OCI-LY1 (cell line): ENCODE results near the gene PPP2R2C.

ENCODE experiments used
- H2AFZ ChIP-seq: fragments of 200-600 bp; sonication (generic), shearing (Covaris generic); 2 replicates; pipeline ENCODE4 v1.6.0; 2014; ENCODE audit warnings: antibody characterized with exemption, mild to moderate bottlenecking, low read length
- H3F3A ChIP-seq: fragments of 200-600 bp; sonication (generic), shearing (Covaris generic); 2 replicates; pipeline ENCODE4 v1.6.0; 2014; ENCODE audit warnings: mild to moderate bottlenecking, antibody characterized with exemption, low read length, moderate library complexity; ENCODE audit not compliant: insufficient read depth
- H3K27ac ChIP-seq: fragments of 200-600 bp; sonication (generic); 2 replicates; pipeline ENCODE4 v1.5.1; 2014; ENCODE audit warnings: low read length, mixed run types, mild to moderate bottlenecking, low read depth; ENCODE audit not compliant: poor library complexity, severe bottlenecking
- H3K27me3 ChIP-seq: fragments of 200-600 bp; sonication (generic); 2 replicates; pipeline ENCODE4 v1.6.0; 2014; ENCODE audit warnings: antibody characterized with exemption, mild to moderate bottlenecking, low read length, moderate library complexity; ENCODE audit not compliant: insufficient read depth
- H3K36me3 ChIP-seq: fragments of 200-600 bp; sonication (generic); 2 replicates; pipeline ENCODE4 v1.6.1; 2014; ENCODE audit warnings: mild to moderate bottlenecking, antibody characterized with exemption, low read length, moderate library complexity, mixed read lengths; ENCODE audit not compliant: insufficient read depth
- H3K4me1 ChIP-seq: fragments of 200-600 bp; sonication (generic); 2 replicates; pipeline ENCODE4 v1.5.1; 2014; ENCODE audit warnings: mild to moderate bottlenecking, low read length, moderate library complexity; ENCODE audit not compliant: insufficient read depth, severe bottlenecking
- H3K4me2 ChIP-seq: fragments of 200-600 bp; sonication (generic), shearing (Covaris generic); 2 replicates; pipeline ENCODE4 v1.6.1; 2014; ENCODE audit warnings: low read length
- H3K4me3 ChIP-seq: fragments of 200-600 bp; sonication (generic); 2 replicates; pipeline ENCODE4 v1.5.1; 2014; ENCODE audit warnings: low read length, low read depth, mild to moderate bottlenecking, mixed read lengths; ENCODE audit not compliant: poor library complexity, severe bottlenecking
- H3K79me2 ChIP-seq: fragments of 200-600 bp; shearing (Covaris generic); 2 replicates; pipeline ENCODE4 v1.6.1; 2016; ENCODE audit warnings: mixed run types, low read length, mixed read lengths; ENCODE audit not compliant: insufficient read depth
- H3K9ac ChIP-seq: fragments of 200-600 bp; sonication (generic), shearing (Covaris generic); 2 replicates; pipeline ENCODE4 v1.6.1; 2014; ENCODE audit warnings: mild to moderate bottlenecking, low read length, mixed read lengths
- H3K9me2 ChIP-seq: fragments of 200-600 bp; sonication (generic), shearing (Covaris generic); 2 replicates; pipeline ENCODE4 v1.6.1; 2014; ENCODE audit warnings: low read depth, mild to moderate bottlenecking, low read length, mixed read lengths
- H3K9me3 ChIP-seq: fragments of 200-600 bp; shearing (Covaris generic); 2 replicates; pipeline ENCODE4 v1.6.1; 2014; ENCODE audit warnings: low read length, mixed read lengths
- H4K20me1 ChIP-seq: fragments of 200-600 bp; sonication (generic), shearing (Covaris generic); 2 replicates; pipeline ENCODE4 v1.6.0; 2016; ENCODE audit warnings: mild to moderate bottlenecking, low read length; ENCODE audit not compliant: insufficient read depth
- EZH2 ChIP-seq: fragments of 200-600 bp; sonication (generic), shearing (Covaris generic); IDR thresholded peaks from 2 replicates; pipeline ENCODE4 v1.8.0; 2017; ENCODE audit warnings: borderline replicate concordance, mixed run types, mild to moderate bottlenecking, antibody characterized with exemption, low read length, moderate library complexity, mixed read lengths
- TF ChIP-seq, protein P1 (sequence below): fragments of 200-600 bp; sonication (generic), shearing (Covaris generic); IDR thresholded peaks from 2 replicates; pipeline ENCODE4 v1.5.1; 2017; ENCODE audit warnings: mild to moderate bottlenecking, antibody characterized with exemption, low read length, moderate library complexity, mixed read lengths

Gene PPP2R2C

DNA sequence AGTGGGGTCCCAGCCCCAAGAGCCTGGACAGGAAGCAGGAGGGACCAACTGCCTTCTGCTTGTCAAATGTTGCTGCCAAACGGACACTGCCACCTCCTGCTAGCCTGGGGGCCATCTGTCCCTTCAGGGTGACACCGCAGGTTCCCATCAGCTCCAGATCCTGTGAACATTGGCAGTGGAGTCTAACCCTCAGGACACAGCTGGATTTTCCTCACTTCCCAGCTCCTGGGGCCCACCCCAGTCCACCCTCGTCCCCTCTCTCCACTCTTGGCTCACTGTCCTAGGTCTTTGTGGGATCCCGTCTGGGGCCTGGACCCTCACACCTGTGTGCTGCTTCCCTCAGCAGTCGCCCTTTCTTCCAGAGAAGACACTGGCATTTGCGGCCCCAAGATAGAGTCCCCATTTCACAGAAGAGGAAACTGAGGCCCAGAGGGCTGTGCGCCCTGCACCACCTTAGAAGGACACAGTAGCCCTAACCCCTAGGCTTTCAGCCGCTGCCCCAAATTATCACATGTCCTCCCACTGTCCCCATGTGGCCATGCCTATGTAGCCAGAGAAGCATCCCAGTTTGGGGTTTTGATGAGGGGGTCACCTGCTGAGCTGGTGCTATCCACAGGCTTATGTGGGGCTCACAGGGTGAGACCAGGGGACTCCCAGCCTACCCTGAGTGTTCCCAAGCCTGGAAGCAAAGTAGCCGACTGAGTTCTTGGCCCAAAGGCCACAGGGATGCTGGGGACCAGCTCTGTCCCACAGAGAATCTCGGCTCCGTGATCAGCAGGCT, 20.1 kb downstream of the PPP2R2C start:
- H3K27ac ChIP-seq = no peak overlapping the region
- no peaks in the 10 kb centered on the region for H3K27me3 ChIP-seq
- no peaks in the 10 kb centered on the region for H3F3A ChIP-seq
- H2AFZ ChIP-seq = no peak overlapping the region
- no peaks in the 10 kb centered on the region for H3K9me3 ChIP-seq
- no peak overlapping the region for H3K9ac ChIP-seq
- TF ChIP-seq, protein P1, sequence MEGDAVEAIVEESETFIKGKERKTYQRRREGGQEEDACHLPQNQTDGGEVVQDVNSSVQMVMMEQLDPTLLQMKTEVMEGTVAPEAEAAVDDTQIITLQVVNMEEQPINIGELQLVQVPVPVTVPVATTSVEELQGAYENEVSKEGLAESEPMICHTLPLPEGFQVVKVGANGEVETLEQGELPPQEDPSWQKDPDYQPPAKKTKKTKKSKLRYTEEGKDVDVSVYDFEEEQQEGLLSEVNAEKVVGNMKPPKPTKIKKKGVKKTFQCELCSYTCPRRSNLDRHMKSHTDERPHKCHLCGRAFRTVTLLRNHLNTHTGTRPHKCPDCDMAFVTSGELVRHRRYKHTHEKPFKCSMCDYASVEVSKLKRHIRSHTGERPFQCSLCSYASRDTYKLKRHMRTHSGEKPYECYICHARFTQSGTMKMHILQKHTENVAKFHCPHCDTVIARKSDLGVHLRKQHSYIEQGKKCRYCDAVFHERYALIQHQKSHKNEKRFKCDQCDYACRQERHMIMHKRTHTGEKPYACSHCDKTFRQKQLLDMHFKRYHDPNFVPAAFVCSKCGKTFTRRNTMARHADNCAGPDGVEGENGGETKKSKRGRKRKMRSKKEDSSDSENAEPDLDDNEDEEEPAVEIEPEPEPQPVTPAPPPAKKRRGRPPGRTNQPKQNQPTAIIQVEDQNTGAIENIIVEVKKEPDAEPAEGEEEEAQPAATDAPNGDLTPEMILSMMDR = no peak
- no peak for TF ChIP-seq EZH2
- H4K20me1 ChIP-seq = no peaks in the 10 kb centered on the region
- H3K9me2 ChIP-seq = no peaks in the 10 kb centered on the region
- no peaks in the 10 kb centered on the region for H3K4me1 ChIP-seq
- no peak overlapping the region for H3K4me3 ChIP-seq
- H3K4me2 ChIP-seq = no peak overlapping the region
- H3K79me2 ChIP-seq = no peaks in the 10 kb centered on the region
- H3K36me3 ChIP-seq = no peaks in the 10 kb centered on the region

DNA sequence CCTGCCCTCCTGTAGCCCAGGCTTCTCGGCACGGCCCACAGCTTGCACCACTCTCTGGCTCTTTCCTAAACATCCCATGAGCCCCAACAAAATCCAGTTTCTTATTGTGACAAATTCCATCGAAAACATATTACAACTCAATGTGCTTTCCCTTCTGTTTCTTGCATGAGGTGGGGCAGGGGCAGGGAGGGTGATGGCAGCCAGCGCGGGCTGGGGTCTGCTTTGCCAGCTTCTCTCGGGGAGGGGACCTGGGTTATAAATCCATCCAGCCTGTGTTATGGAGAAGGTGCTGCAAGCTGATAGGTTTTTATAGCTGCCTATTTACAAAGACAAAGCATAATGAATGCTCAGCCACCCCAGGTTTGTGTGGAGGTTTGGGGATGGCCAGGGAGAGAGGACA, 21.1 kb downstream of the PPP2R2C start:
- H2AFZ ChIP-seq = no peak overlapping the region
- H3K27ac ChIP-seq = no peak overlapping the region
- H3K4me3 ChIP-seq = no peak overlapping the region
- no peak overlapping the region for H3K4me2 ChIP-seq
- no peaks in the 10 kb centered on the region for H3K4me1 ChIP-seq
- H3K36me3 ChIP-seq = no peaks in the 10 kb centered on the region
- TF ChIP-seq, protein P1 = no peak
- TF ChIP-seq EZH2 = no peak
- no peaks in the 10 kb centered on the region for H3F3A ChIP-seq
- no peak overlapping the region for H3K9ac ChIP-seq
- no peaks in the 10 kb centered on the region for H4K20me1 ChIP-seq
- H3K27me3 ChIP-seq = no peaks in the 10 kb centered on the region
- H3K9me3 ChIP-seq = no peaks in the 10 kb centered on the region
- H3K9me2 ChIP-seq = no peaks in the 10 kb centered on the region
- H3K79me2 ChIP-seq = no peaks in the 10 kb centered on the region

DNA sequence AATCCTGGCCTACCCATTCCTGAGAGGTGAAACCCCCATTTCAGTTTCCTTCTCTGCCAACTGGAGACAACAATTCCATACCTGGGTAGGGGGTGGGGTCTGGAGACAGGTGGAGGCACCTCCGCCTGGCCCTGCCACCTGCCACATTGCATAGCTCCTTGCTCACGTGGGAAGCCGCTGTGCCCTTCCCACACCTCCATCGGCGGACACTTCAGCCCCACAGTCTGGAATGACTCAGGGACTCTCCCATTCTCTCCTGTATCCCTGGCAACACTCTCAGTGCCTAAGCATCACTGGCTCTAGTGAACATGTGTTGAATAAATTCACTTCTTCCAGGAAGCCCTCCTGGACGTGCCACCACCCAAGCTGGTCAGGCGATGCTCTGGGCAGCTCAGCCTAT, 21.7 kb downstream of the PPP2R2C start:
- Histone ChIP-seq H3K9me3 (no peaks in the 10 kb centered on the region), H3K4me1 (no peaks in the 10 kb centered on the region), H3K27ac (no peak overlapping the region), H3K27me3 (no peaks in the 10 kb centered on the region), H3K9me2 (no peaks in the 10 kb centered on the region), H2AFZ (no peak overlapping the region), H3K36me3 (no peaks in the 10 kb centered on the region), H3F3A (no peaks in the 10 kb centered on the region), H3K79me2 (no peaks in the 10 kb centered on the region), H4K20me1 (no peaks in the 10 kb centered on the region), H3K9ac (no peak overlapping the region), H3K4me3 (no peak overlapping the region), H3K4me2 (no peak overlapping the region)
- TF ChIP-seq EZH2 = no peak
- TF ChIP-seq, protein P1 = no peak
